ENCODE measurements around the gene MICAL1. TPM values are rescaled to one million over a fixed set of nuclear protein-coding genes. Genes with fewer than 3 reads are reported as not detected.

The MICAL1 gene, protein sequence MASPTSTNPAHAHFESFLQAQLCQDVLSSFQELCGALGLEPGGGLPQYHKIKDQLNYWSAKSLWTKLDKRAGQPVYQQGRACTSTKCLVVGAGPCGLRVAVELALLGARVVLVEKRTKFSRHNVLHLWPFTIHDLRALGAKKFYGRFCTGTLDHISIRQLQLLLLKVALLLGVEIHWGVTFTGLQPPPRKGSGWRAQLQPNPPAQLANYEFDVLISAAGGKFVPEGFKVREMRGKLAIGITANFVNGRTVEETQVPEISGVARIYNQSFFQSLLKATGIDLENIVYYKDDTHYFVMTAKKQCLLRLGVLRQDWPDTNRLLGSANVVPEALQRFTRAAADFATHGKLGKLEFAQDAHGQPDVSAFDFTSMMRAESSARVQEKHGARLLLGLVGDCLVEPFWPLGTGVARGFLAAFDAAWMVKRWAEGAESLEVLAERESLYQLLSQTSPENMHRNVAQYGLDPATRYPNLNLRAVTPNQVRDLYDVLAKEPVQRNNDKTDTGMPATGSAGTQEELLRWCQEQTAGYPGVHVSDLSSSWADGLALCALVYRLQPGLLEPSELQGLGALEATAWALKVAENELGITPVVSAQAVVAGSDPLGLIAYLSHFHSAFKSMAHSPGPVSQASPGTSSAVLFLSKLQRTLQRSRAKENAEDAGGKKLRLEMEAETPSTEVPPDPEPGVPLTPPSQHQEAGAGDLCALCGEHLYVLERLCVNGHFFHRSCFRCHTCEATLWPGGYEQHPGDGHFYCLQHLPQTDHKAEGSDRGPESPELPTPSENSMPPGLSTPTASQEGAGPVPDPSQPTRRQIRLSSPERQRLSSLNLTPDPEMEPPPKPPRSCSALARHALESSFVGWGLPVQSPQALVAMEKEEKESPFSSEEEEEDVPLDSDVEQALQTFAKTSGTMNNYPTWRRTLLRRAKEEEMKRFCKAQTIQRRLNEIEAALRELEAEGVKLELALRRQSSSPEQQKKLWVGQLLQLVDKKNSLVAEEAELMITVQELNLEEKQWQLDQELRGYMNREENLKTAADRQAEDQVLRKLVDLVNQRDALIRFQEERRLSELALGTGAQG
- total RNA-seq, result 45.3 and 52.2 TPM in 2 replicates

DNA sequence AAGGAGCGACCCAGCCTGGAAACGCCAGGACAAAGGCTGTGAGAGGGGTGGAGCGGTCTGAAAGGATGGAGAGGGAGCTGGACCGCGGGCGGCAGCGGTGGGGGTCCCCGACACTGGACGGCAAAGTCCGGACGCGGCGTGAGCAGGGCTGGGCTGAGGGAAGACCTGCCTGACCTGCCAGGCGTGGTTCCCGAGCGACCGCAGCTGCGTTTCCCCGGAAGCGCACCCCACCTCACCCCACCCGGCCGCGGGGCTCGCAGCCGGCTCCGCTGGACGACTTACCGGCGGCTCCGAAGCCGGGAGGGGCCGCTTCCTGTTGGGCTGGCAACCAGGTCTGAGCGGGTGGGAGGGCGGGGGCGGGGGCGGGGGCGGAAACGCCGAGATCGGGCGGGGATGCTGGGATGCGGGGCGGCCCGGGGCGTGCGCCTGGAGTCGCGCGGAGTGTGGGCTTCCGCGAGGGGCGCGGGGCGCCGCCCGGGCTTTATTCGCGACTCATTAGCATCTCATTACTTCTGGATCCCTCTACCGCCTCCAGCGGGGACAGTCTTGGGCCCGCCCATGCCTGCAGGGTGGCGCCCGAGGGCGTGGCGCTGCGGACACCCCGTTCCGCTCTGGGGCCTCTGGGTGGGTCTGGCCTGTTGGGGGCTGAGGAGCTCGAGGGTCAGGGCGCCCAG is at the start of gene MICAL1:
MICAL1 (minus strand) TSS at position 336 of the 674 bp plus-strand sequence. CDS start 1,576 bp downstream, outside the sequence.

DNA sequence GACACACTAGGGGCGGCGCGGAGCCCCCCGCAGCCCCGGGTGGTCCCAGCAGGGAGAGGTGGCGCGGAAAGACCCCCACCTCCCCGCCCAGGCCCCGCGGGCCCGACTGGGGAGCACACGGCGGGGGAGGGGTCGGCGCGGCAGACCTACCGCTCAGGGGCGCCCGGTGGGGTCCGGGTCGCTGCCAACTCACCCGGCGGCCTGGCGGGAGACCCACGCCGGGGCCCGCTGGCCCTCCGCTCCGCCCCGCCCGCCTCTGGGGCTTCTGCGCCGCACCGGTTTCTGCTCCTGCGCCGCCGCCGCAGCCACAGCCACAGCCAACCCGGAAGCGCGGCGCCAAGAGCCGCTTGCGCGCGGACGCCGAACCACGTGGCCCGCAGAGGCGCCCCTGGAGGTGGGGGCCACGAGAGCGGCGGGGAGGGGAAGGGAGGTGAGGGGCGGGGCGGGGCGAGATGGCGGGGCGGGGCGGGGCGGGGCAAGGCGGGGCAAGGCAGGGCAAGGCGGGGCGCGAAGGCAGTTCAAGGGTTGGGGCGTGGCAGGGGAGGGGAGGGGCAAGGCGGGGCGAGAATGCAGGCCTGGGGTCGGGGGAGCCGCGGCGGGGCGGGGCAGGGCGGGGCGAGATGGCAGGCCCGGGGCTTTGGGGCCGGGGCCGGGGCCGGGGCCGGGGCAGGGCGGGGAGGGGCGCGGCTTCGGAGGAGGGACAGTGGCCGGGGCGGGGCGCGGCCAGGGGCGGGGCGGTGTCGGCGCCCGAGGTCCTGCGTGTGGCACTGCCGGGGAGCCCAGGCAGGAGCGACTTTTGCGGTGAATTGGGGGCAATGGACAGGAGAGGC is 27.5 kb upstream of the MICAL1 start, which contains the start of gene ZBTB24:
ZBTB24 (minus strand) TSS at position 315 of the 830 bp plus-strand sequence. CDS start 1,193 bp downstream, outside the sequence.

DNA sequence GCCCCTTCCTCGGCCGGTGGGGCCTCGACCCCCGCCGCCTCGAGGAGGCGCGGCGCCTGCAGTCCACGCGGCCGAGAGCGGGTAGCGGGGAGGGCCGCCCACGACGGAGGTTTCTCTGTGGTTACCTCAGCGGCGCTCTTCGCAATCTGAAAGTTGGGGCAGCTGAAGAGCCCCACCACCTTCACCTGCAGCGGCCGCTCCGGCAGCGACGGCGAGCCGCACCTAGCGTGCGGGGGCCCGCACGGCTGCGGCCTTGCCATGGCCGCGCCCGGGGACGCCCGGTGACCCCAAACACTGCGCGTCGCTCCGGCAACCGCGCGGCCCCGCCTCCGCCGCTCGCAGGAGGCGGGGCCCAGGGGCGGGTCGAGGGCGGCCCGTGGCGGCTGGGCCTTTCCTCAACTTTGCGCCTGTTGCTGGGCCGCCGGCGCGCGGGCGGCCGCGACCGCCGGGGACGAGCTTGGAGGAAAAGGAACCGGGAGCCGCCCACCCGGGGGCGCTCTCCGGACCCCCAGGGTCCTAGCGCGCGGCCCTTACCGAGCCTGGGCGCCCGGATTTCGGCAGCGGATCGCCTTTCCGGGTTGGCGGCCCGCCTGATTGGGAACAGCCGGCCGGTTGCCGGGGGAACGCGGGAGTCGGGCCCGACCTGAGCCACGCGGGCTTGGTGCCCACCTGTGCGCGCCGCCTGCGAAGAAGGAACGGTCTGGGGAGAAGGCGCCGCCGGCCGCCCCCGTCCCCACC is 15.1 kb downstream of the MICAL1 start, which contains the start of the genes PPIL6 and SMPD2:
PPIL6 (minus strand) TSS at position 298 of the 738 bp plus-strand sequence; CDS start at position 260, 38 bp downstream.
SMPD2 (plus strand) TSS at position 394 of the 738 bp plus-strand sequence. CDS start 398 bp downstream, outside the sequence.

Other genes with a start within 250 kb of the MICAL1 start
- gene CD164, start 73.3 kb downstream of the MICAL1 start, total RNA-seq, result 158 and 162 TPM in 2 replicates
- 0.22 and 0.39 TPM in 2 replicates for gene PPIL6, start 15.1 kb downstream of the MICAL1 start, total RNA-seq
- gene SMPD2, start 15.0 kb downstream of the MICAL1 start, total RNA-seq, result 14.7 and 18.8 TPM in 2 replicates
- gene ZBTB24, start 27.4 kb upstream of the MICAL1 start, total RNA-seq, result 5.5 and 7.7 TPM in 2 replicates
- gene AK9, start 235.4 kb upstream of the MICAL1 start, total RNA-seq, result 3.5 and 5.1 TPM in 2 replicates
- gene FIG4, start 235.5 kb upstream of the MICAL1 start, total RNA-seq, result 11.4 and 16.7 TPM in 2 replicates